H1 (cell line): ENCODE measurements around the gene BSCL2. TPM values are rescaled to one million over a fixed set of nuclear protein-coding genes. Genes with fewer than 3 reads are reported as not detected.

Source experiments
- JUN ChIP-seq: IDR thresholded peaks from 2 replicates; pipeline ENCODE4 v1.6.1; 2011; ENCODE audit warnings: low read depth, mild to moderate bottlenecking, improper control_type of control experiment, low read length
- polyA plus RNA-seq, 7 experiments: library from polyadenylated mRNA; depleted of rRNA in 3 of 7; stranded (reverse) in 5 of 7; unstranded in 2 of 7; fragments of >200 nt in 5 of 7; fragments of 200-250 nt in 2 of 7; gene quantifications; 1 replicate in 5 of 7; 2 replicates in 1 of 7; 4 replicates in 1 of 7; pipeline versions ENCODE4 v1.2.1 to v1.2.3, GENCODE V29; 2011 to 2013; ENCODE audit warnings: missing spikeins in 2 of 7, mixed read lengths in 2 of 7
- total RNA-seq: library from RNA; stranded (reverse); fragmentation: NEBNext Ultra II Directional; extraction: Animal tissue kit (Norgen Biotek cat#: 25700); gene quantifications from 2 replicates; pipeline ENCODE4 v1.2.1, GENCODE V29; 2021

The BSCL2 gene
- total and polyA plus RNA-seq, 2 of the 8 experiments (the other 6 are each of a cell fraction or from before 2014, with no cell fraction given) = 59.5 to 264 TPM

GRCh38 chr11:62725646-62726045 is 18.4 kb upstream of the BSCL2 start (continued):
- TF ChIP-seq JUN = no peak
